Stimulated activated effector memory CD8-positive, alpha-beta T cell treated with anti-CD3 and anti-CD28 coated beads, Interleukin-12 subunit alpha, Interleukin-12 subunit beta, amount 100 ng/mL, for 72 hours (primary cell): ENCODE data around the gene CFAP206.
"Not testable (repeated sequence)": the region's sequence is repeated elsewhere in the genome, so short reads cannot be mapped to it uniquely, and the experiment has no call there.

Source experiments
- ATAC-seq: fragments of 150-1000 bp; cut with Tn5 transposase; 2 replicates; pipeline ENCODE4 v1.10.0; 2021
- DNase-seq, 2 donors: peaks; one replicate each; pipeline ENCODE4 v3.0.0; 2021 to 2022; ENCODE audit warnings: low spot score in 2 of 2
- H3K27ac Mint-ChIP-seq: one replicate; pipeline ENCODE4 v1.8.0; 2022; ENCODE audit warnings: mild to moderate bottlenecking, mixed read lengths
- H3K36me3 Mint-ChIP-seq: one replicate; pipeline ENCODE4 v1.8.0; 2022; ENCODE audit warnings: mild to moderate bottlenecking, mixed read lengths
- H3K4me1 Mint-ChIP-seq: one replicate; pipeline ENCODE4 v1.8.0; 2022; ENCODE audit warnings: mixed read lengths
- H3K4me3 Mint-ChIP-seq: one replicate; pipeline ENCODE4 v1.8.0; 2022; ENCODE audit warnings: mild to moderate bottlenecking, mixed read lengths
- H3K9me3 Mint-ChIP-seq: one replicate; pipeline ENCODE4 v1.8.0; 2022; ENCODE audit warnings: mixed read lengths

Gene CFAP206

DNA sequence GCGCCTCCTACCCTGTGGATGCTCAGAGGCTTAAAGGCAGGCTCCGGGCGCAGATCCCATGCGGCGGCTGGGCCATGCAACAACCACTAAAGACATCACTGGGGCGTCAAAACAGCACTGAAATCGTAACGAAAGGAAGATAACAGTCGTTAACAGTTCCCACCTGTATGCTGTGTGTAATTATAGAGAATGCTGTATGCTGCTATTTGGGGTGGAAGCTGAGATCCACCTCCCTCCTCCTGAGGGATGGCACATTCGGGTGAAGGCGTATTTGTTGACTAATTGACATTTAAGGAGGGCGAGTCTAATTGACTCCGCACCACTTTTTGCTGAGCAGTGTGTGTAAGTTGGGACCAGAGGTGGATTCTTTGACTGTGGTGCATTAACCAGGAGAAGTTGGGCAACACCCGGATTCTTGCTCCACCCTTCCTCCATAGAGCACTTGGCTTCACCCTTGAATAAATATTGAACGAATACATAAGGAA, 65.7 kb downstream of the CFAP206 start:
- Mint-ChIP-seq H3K36me3 (peaks cover 5% of the 10 kb centered on the region), H3K4me3 (peak overlapping the region; percentile 94), H3K4me1 (peaks cover 8% of the 10 kb centered on the region), H3K27ac (peak overlapping the region; percentile 99), H3K9me3 (no peaks in the 10 kb centered on the region)
- ATAC-seq (peak; percentile 85), DNase-seq (peak in 1 of 2 donors; percentile 53)

DNA sequence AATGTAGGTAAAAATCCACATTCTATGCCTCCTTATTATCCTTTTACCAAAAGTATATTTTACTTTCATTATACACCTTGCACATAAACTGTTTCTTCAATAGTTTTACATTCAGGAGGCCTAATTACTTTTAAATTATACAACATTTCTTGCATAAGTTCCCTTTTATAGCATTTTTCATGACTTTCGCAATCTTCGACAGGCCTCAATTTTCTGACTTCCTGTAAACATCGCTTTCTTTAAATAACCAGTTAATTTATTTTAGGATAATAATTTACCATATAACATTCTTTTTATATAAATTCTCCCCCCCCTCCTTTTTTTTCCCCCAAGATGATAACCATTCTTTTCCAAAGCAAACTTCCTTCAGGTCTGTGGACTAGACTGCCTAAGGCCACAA, 74.2 kb downstream of the CFAP206 start:
- H3K4me3 Mint-ChIP-seq: no peak overlapping the region
- H3K36me3 Mint-ChIP-seq: no peaks in the 10 kb centered on the region
- ATAC-seq (no peak), DNase-seq (no peak)
- no peaks in the 10 kb centered on the region for H3K9me3 Mint-ChIP-seq
- no peak overlapping the region for H3K27ac Mint-ChIP-seq
- peaks cover 18% of the 10 kb centered on the region for H3K4me1 Mint-ChIP-seq

- DNase-seq (no peak), ATAC-seq (no peak)
- Mint-ChIP-seq H3K9me3 (no peaks in the 10 kb centered on the region), H3K27ac (no peak overlapping the region), H3K4me3 (no peak overlapping the region), H3K4me1 (peaks cover 18% of the 10 kb centered on the region), H3K36me3 (no peaks in the 10 kb centered on the region)
Measured at GRCh38 chr6:87482366-87482765, 74.6 kb downstream of the CFAP206 start.

DNA sequence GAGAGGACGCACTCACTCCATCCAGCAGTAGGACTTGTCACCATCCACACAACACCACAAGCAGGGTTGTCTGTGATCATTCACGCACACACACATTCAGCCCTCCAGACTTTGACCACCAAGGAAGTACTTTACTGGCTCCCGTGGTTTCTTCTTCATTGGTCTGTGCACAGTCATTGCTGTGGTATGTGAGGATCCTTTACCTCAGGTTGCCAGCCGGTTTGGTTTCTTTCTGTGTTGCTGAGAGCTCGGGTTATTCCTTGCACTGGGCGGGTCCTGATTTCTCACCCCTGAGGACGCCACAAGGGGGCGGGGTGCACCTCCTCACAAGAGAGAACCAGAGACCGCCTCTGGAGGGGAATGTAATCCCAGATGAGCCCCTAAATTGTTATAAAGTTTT, 76.2 kb downstream of the CFAP206 start:
- ATAC-seq (peak; percentile 73), DNase-seq (no peak)
- Mint-ChIP-seq H3K4me3 (no peak overlapping the region), H3K27ac (peak overlapping the region; percentile 3), H3K36me3 (no peaks in the 10 kb centered on the region), H3K9me3 (no peaks in the 10 kb centered on the region), H3K4me1 (peaks cover 18% of the 10 kb centered on the region)

- H3K4me1 Mint-ChIP-seq: peaks cover 18% of the 10 kb centered on the region
- H3K36me3 Mint-ChIP-seq: no peaks in the 10 kb centered on the region
- peak overlapping the region; percentile 3 for H3K27ac Mint-ChIP-seq
- ATAC-seq (no peak), DNase-seq (no peak)
- H3K9me3 Mint-ChIP-seq: no peaks in the 10 kb centered on the region
- H3K4me3 Mint-ChIP-seq: no peak overlapping the region
Measured at GRCh38 chr6:87484491-87484890, 76.7 kb downstream of the CFAP206 start.

DNA sequence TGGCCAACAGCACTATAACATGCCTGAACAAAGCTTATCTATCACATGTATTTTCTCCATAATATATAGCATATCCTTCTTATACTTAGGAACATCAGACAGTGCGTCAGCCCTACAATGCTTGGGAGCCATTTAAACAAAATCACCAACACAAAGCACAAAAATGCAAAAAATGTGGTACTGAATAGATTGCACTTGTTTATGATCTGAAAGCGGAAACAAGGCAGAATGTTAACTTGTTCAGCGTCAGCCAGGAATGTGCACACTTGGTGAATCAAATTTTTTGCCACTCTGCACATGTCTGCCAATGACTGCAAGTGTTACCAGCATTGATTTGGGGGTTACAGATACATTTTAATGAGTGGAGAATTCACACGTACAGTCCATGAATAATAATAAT, 79.8 kb downstream of the CFAP206 start:
- Mint-ChIP-seq H3K9me3 (no peaks in the 10 kb centered on the region), H3K4me1 (peaks cover 18% of the 10 kb centered on the region), H3K36me3 (no peaks in the 10 kb centered on the region), H3K27ac (no peak overlapping the region), H3K4me3 (no peak overlapping the region)
- ATAC-seq (no peak), DNase-seq (no peak)

- peak overlapping the region; percentile 32 for H3K27ac Mint-ChIP-seq
- H3K4me3 Mint-ChIP-seq, DNase-seq: not testable (repeated sequence)
Measured at GRCh38 chr6:87489326-87489725, 81.6 kb downstream of the CFAP206 start.

DNA sequence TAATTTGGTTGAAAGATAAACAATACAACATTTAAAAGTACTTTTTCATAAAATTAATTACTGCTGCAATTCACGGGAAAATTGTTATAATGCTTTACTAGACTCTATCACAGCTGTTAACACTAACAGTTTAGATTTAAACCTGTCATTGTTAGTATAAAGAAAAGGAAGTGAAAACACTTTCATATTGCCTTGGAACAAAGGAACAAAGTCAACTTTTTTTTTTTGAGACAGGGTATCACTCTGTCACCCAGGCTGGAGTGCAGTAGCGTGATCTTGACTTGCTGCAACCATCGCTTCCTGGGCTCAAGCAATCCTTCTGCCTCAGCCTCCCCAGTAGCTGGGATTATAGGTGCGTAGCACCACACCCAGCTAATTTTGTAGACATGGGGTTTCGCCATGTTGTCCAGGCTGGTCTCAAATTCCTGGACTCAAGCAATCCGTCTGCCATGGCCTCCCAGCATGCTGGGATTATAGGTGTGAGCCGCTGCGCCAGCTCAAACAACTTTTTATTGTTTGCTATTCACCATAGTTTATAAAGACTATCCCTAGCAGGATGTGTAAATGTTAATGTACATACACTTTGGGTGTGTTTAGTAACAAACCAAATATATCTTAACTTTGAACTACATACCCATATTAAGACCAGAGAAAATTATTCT, 87.1 kb downstream of the CFAP206 start:
- Mint-ChIP-seq H3K27ac (no peak overlapping the region), H3K4me3 (no peak overlapping the region), H3K4me1 (peaks cover 6% of the 10 kb centered on the region), H3K36me3 (peaks cover 5% of the 10 kb centered on the region), H3K9me3 (no peaks in the 10 kb centered on the region)
- no peak for ATAC-seq
- no peak for DNase-seq

More at GRCh38 chr6:87489326-87489725, 81.6 kb downstream of the CFAP206 start:
- H3K36me3 Mint-ChIP-seq, H3K4me1 Mint-ChIP-seq, H3K9me3 Mint-ChIP-seq, ATAC-seq: not testable (repeated sequence)

- Mint-ChIP-seq H3K4me1 (peaks cover 2% of the 10 kb centered on the region), H3K36me3 (peaks cover 21% of the 10 kb centered on the region), H3K27ac (peak overlapping the region; percentile 52), H3K9me3 (no peaks in the 10 kb centered on the region), H3K4me3 (no peak overlapping the region)
- no peak for ATAC-seq
- DNase-seq: no peak
Measured at GRCh38 chr6:87498048-87498447, 90.3 kb downstream of the CFAP206 start.

DNA sequence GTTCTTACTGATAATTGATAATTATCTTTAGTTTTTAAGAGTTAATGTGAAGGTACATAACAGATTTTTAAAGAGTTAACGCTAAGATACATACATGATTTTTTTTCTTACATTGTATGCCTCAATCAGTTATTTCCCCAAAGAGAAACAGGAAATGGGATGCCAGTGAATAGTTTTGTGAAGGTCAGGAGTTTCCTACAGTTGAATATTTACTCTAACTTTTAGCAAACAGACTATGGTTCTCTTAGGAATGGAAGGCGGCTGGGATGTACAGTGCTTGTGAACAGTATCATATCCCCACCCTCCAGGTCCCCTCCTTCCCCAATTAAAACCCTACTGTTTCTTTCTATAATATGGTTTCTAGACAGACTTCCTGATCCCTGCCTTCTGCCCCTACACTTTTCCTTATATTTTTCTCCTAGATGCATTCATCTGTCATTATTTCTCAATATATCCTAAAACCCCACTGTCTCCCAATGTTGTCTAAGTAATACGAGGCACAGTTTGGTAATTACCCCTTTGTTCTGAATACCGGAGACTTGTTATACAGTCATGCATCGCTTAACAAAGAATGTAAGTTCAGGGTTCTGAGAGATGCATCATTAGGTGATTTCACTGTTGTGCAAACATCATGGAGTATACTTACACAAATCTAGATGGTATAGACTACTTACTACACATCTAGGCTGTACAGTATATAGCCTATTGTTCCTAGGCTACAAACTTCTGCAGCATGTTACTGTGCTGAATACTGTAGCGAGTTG, 94.2 kb downstream of the CFAP206 start:
- ATAC-seq: no peak
- H3K36me3 Mint-ChIP-seq: peaks cover 38% of the 10 kb centered on the region
- H3K4me1 Mint-ChIP-seq: no peaks in the 10 kb centered on the region
- no peak for DNase-seq
- no peaks in the 10 kb centered on the region for H3K9me3 Mint-ChIP-seq
- peak overlapping the region; percentile 6 for H3K27ac Mint-ChIP-seq
- no peak overlapping the region for H3K4me3 Mint-ChIP-seq

DNA sequence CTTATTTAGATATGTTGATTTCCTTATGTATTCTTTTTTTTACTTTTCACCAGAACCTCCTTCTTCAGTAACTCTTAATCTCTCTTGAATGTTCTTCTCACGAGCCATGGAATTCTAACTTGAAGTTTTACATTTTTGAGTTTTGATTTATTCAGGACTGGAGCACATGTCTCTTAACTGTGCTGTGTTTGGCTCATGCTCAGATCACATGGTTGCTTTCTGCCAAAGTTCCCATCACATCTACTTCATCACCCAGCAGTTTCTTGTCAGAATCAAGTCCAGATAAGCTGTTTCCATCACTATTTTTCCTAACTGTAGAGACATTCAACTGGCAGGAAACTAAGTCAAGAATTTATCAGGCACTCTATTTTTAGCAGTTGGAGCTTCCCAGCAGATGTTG, 96.7 kb downstream of the CFAP206 start:
- Mint-ChIP-seq H3K27ac (peak overlapping the region; percentile 24), H3K36me3 (peaks cover 38% of the 10 kb centered on the region), H3K4me1 (no peaks in the 10 kb centered on the region), H3K4me3 (no peak overlapping the region), H3K9me3 (no peaks in the 10 kb centered on the region)
- DNase-seq (no peak), ATAC-seq (no peak)
